Regular cardiac myocyte (primary cell): ENCODE measurements around the gene GBP7. TPM values are rescaled to one million over a fixed set of nuclear protein-coding genes. Genes with fewer than 3 reads are reported as not detected.

Source experiments
- total RNA-seq: library from RNA; depleted of rRNA; stranded (reverse); fragments of >200 nt; gene quantifications from 2 replicates; pipeline ENCODE4 v1.2.3, GENCODE V29; 2014

The GBP7 gene
- not detected in 2 replicates for total RNA-seq

GRCh38 chr1:89175601-89176256 lies at the start of gene GBP7:
Gene GBP7 (minus strand): TSS chr1:89176003. CDS start chr1:89171935, 4,068 bp downstream.

GRCh38 chr1:89198491-89199072 lies 22.8 kb upstream of the GBP7 start, which contains the start of gene GBP4:
Gene GBP4 (minus strand): TSS chr1:89198942. CDS start chr1:89198834, 108 bp downstream.

GRCh38 chr1:89125913-89126580 lies 49.8 kb downstream of the GBP7 start, which contains the start of gene GBP2:
Gene GBP2 (minus strand): TSS chr1:89126114. CDS start chr1:89121966, 4,148 bp downstream.

Other genes starting within 250 kb of the GBP7 start
- gene KYAT3, start 183.4 kb downstream of the GBP7 start, total RNA-seq = 23.4 and 35.9 TPM in 2 replicates
- gene RBMXL1, start 183.4 kb downstream of the GBP7 start, total RNA-seq = 7.3 and 11.1 TPM in 2 replicates
- gene GBP3, start 153.1 kb downstream of the GBP7 start, total RNA-seq = 24.2 and 63.6 TPM in 2 replicates
- gene GBP1, start 110.8 kb downstream of the GBP7 start, total RNA-seq = 11.5 and 22.3 TPM in 2 replicates
- gene GBP2, start 49.9 kb downstream of the GBP7 start, total RNA-seq = 10.9 and 52.1 TPM in 2 replicates
- gene GBP4, start 22.9 kb upstream of the GBP7 start, total RNA-seq = 1.1 and 2.3 TPM in 2 replicates
- gene GBP5, start 96.9 kb upstream of the GBP7 start, total RNA-seq = under 0.01 and 0.38 TPM in 2 replicates
- under 0.01 TPM in 2 replicates for gene GBP6, start 188.1 kb upstream of the GBP7 start, total RNA-seq